WTC11 (cell line): ENCODE data around the gene ADCY3. TPM values are rescaled to one million over a fixed set of nuclear protein-coding genes. Genes with fewer than 3 reads are reported as not detected.
A peak's percentile ranks its signal among the peaks of the same experiment; 100 is the strongest.

Experiments used
- ATAC-seq: fragments of 200-7000 bp; cut with Tn5 transposase; 2 replicates; pipeline ENCODE4 v1.10.0; 2021; ENCODE audit warnings: mild to moderate bottlenecking, moderate library complexity
- CTCF ChIA-PET: fragments of 300-600 bp; sonication (Branson Sonifier 250); formaldehyde crosslinking; loops from one replicate; lab custom pipeline; 2021; ENCODE audit warnings: antibody characterized with exemption; lab: Charles Lee
- POLR2A ChIA-PET: fragments of 350-600 bp; sonication (Branson Sonifier 250); formaldehyde crosslinking; loops from one replicate; lab custom pipeline; 2021; ENCODE audit warnings: antibody characterized with exemption; lab: Charles Lee
- DNase-seq: peaks from one replicate; pipeline ENCODE4 v3.0.0; 2021; ENCODE audit warnings: low spot score
- H3K27ac Mint-ChIP-seq: 2 replicates; pipeline ENCODE4 v1.8.0; 2021; ENCODE audit warnings: mixed read lengths
- H3K27me3 Mint-ChIP-seq: 2 replicates; pipeline ENCODE4 v1.8.0; 2021; ENCODE audit warnings: low read depth, mild to moderate bottlenecking, moderate library complexity, mixed read lengths
- H3K36me3 Mint-ChIP-seq: 2 replicates; pipeline ENCODE4 v1.8.0; 2021; ENCODE audit warnings: mixed read lengths
- H3K4me1 Mint-ChIP-seq: 2 replicates; pipeline ENCODE4 v1.8.0; 2022; ENCODE audit warnings: mixed read lengths
- H3K4me3 Mint-ChIP-seq: 2 replicates; pipeline ENCODE4 v1.8.0; 2021; ENCODE audit warnings: mild to moderate bottlenecking, moderate library complexity, mixed read lengths
- H3K9me3 Mint-ChIP-seq: 2 replicates; pipeline ENCODE4 v1.8.0; 2021; ENCODE audit warnings: mixed read lengths
- AFF4 ChIP-seq: sonication (generic); formaldehyde crosslinking; IDR thresholded peaks from 2 replicates; pipeline ENCODE4 v1.8.1; 2023; ENCODE audit warnings: mild to moderate bottlenecking, missing genetic modification reagents, borderline replicate concordance
- ATF6 ChIP-seq: sonication (generic); formaldehyde crosslinking; IDR thresholded peaks from 2 replicates; pipeline ENCODE4 v1.8.1; 2023; ENCODE audit warnings: mild to moderate bottlenecking, missing genetic modification reagents
- CREM ChIP-seq: sonication (generic); formaldehyde crosslinking; IDR thresholded peaks from 2 replicates; pipeline ENCODE4 v1.8.1; 2022; ENCODE audit warnings: mild to moderate bottlenecking, missing genetic modification reagents, moderate library complexity
- E2F5 ChIP-seq: sonication (generic); formaldehyde crosslinking; IDR thresholded peaks from 2 replicates; pipeline ENCODE4 v1.8.1; 2022; ENCODE audit warnings: mild to moderate bottlenecking, moderate library complexity, missing genetic modification reagents
- ELF4 ChIP-seq: sonication (generic); formaldehyde crosslinking; IDR thresholded peaks from 2 replicates; pipeline ENCODE4 v1.8.1; 2022; ENCODE audit warnings: low read depth, mild to moderate bottlenecking, moderate library complexity, missing genetic modification reagents
- ESRRA ChIP-seq: sonication (generic); formaldehyde crosslinking; IDR thresholded peaks from 2 replicates; pipeline ENCODE4 v1.8.1; 2022; ENCODE audit warnings: mild to moderate bottlenecking, missing genetic modification reagents, borderline replicate concordance
- JAZF1 ChIP-seq: fragments of 250-450 bp; sonication (Bioruptor Pico); IDR thresholded peaks from 2 replicates; pipeline ENCODE4 v1.9.0; 2021; ENCODE audit warnings: moderate library complexity, mild to moderate bottlenecking, inconsistent platforms
- JUN ChIP-seq: sonication (generic); formaldehyde crosslinking; IDR thresholded peaks from 2 replicates; pipeline ENCODE4 v1.8.0; 2023; ENCODE audit warnings: mild to moderate bottlenecking, missing genetic modification reagents
- MAX ChIP-seq: sonication (generic); formaldehyde crosslinking; IDR thresholded peaks from 2 replicates; pipeline ENCODE4 v1.8.0; 2022; ENCODE audit warnings: mild to moderate bottlenecking, missing genetic modification reagents
- NR3C1 ChIP-seq: sonication (generic); formaldehyde crosslinking; conservative IDR thresholded peaks from 2 replicates; pipeline ENCODE4 v1.8.1; 2023; ENCODE audit warnings: low read depth, mild to moderate bottlenecking, missing genetic modification reagents
- SP1 ChIP-seq: sonication (generic); formaldehyde crosslinking; conservative IDR thresholded peaks from 2 replicates; pipeline ENCODE4 v1.8.1; 2022; ENCODE audit warnings: missing genetic modification reagents
- USF1 ChIP-seq: sonication (generic); formaldehyde crosslinking; IDR thresholded peaks from 2 replicates; pipeline ENCODE4 v1.8.0; 2022; ENCODE audit warnings: mild to moderate bottlenecking, missing genetic modification reagents
- USF2 ChIP-seq: sonication (generic); formaldehyde crosslinking; IDR thresholded peaks from 2 replicates; pipeline ENCODE4 v1.8.1; 2023; ENCODE audit warnings: mild to moderate bottlenecking, missing genetic modification reagents, moderate library complexity
- ZBTB21 ChIP-seq: sonication (generic); formaldehyde crosslinking; IDR thresholded peaks from 2 replicates; pipeline ENCODE4 v1.8.1; 2023; ENCODE audit warnings: mild to moderate bottlenecking, missing genetic modification reagents, borderline replicate concordance
- ZBTB43 ChIP-seq: sonication (generic); formaldehyde crosslinking; IDR thresholded peaks from 2 replicates; pipeline ENCODE4 v1.8.1; 2023; ENCODE audit warnings: mild to moderate bottlenecking, missing genetic modification reagents
- ZNF138 ChIP-seq: sonication (generic); formaldehyde crosslinking; conservative IDR thresholded peaks from 2 replicates; pipeline ENCODE4 v1.8.1; 2022; ENCODE audit warnings: mild to moderate bottlenecking, moderate library complexity, missing genetic modification reagents
- ZNF232 ChIP-seq: sonication (generic); formaldehyde crosslinking; IDR thresholded peaks from 2 replicates; pipeline ENCODE4 v1.8.0; 2022; ENCODE audit warnings: mild to moderate bottlenecking, missing genetic modification reagents
- ZNF423 ChIP-seq: fragments of 250-450 bp; sonication (Bioruptor Pico); IDR thresholded peaks from 2 replicates; pipeline ENCODE4 v2.1.2; 2022; ENCODE audit warnings: mild to moderate bottlenecking, moderate library complexity
- ZNF425 ChIP-seq: fragments of 250-450 bp; sonication (Bioruptor Pico); conservative IDR thresholded peaks from 2 replicates; pipeline ENCODE4 v1.9.0; 2021; ENCODE audit warnings: mild to moderate bottlenecking
- total RNA-seq: library from RNA; stranded (reverse); gene quantifications from 3 replicates; pipeline ENCODE4 v1.2.3, GENCODE V29; 2021

The ADCY3 gene
- total RNA-seq, 1 experiment from 2014 or later = 37.1 TPM

- H3K27ac Mint-ChIP-seq = no peak overlapping the region
- 0 out of 2 replicates have a peak, but pooled peaks have one; percentile 38 for TF ChIP-seq ZBTB43 (CRISPR knock-in tag)
- TF ChIP-seq ZNF423 (CRISPR knock-in tag) = no peak
- no peak for ATAC-seq
- ChIA-PET POLR2A (no interaction called here), CTCF (interaction anchor here (0.5 kb wide), 1 partner anchor 181 kb away, joined by 4 read pairs; no protein-coding TSS in a partner anchor)
- H3K36me3 Mint-ChIP-seq = no peaks in the 10 kb centered on the region
- H3K9me3 Mint-ChIP-seq = no peaks in the 10 kb centered on the region
- H3K27me3 Mint-ChIP-seq = peaks cover 3% of the 10 kb centered on the region; the same call in 1 of the 2 replicates
- no peak for DNase-seq
- H3K4me1 Mint-ChIP-seq = peaks cover 9% of the 10 kb centered on the region; the same call in 1 of the 2 replicates
- no peak overlapping the region for H3K4me3 Mint-ChIP-seq
Measured at GRCh38 chr2:24925815-24926214, 5.8 kb upstream of the ADCY3 start.

- Mint-ChIP-seq H3K4me3 (no peak overlapping the region), H3K27ac (no peak overlapping the region), H3K27me3 (peaks cover 3% of the 10 kb centered on the region; the same call in 1 of the 2 replicates), H3K36me3 (no peaks in the 10 kb centered on the region), H3K4me1 (peaks cover 6% of the 10 kb centered on the region; the same call in 1 of the 2 replicates), H3K9me3 (no peaks in the 10 kb centered on the region)
- ATAC-seq = no peak
- DNase-seq = peak; percentile 7
- CTCF ChIA-PET = interaction anchor here (0.5 kb wide), 1 partner anchor 200 kb away, joined by 8 read pairs; no protein-coding TSS in a partner anchor
- POLR2A ChIA-PET = no interaction called here
- no peak for TF ChIP-seq USF1 (CRISPR knock-in tag)
- no peak for TF ChIP-seq MAX (CRISPR knock-in tag)
- TF ChIP-seq E2F5 (CRISPR knock-in tag) = no peak
- TF ChIP-seq ELF4 (CRISPR knock-in tag) = no peak
- no peak for TF ChIP-seq ZNF425 (CRISPR knock-in tag)
- no peak for TF ChIP-seq JAZF1
Measured at GRCh38 chr2:24924732-24925131, 4.7 kb upstream of the ADCY3 start.

- CTCF ChIA-PET = interaction anchor here (0.5 kb wide), 1 partner anchor 200 kb away, joined by 8 read pairs; no protein-coding TSS in a partner anchor
- no peak overlapping the region for H3K27ac Mint-ChIP-seq
- TF ChIP-seq ZNF138 (CRISPR knock-in tag) = no peak
- TF ChIP-seq SP1 (CRISPR knock-in tag) = no peak
- TF ChIP-seq ZBTB21 (CRISPR knock-in tag) = no peak
- no peak for TF ChIP-seq NR3C1 (CRISPR knock-in tag)
- no peak for TF ChIP-seq CREM (CRISPR knock-in tag)
- TF ChIP-seq ATF6 (CRISPR knock-in tag) = no peak
- no peak for TF ChIP-seq ZNF232
- no peak for TF ChIP-seq AFF4
- no peak for TF ChIP-seq ESRRA (CRISPR knock-in tag)
- TF ChIP-seq JUN (CRISPR knock-in tag) = no peak
- TF ChIP-seq USF2 (CRISPR knock-in tag) = no peak
Measured at GRCh38 chr2:24924266-24924665, 4.2 kb upstream of the ADCY3 start.

More at GRCh38 chr2:24924266-24924665, 4.2 kb upstream of the ADCY3 start:
- Mint-ChIP-seq H3K4me3 (no peak overlapping the region), H3K27me3 (peaks cover 3% of the 10 kb centered on the region; the same call in 1 of the 2 replicates), H3K36me3 (no peaks in the 10 kb centered on the region), H3K9me3 (no peaks in the 10 kb centered on the region), H3K4me1 (peaks cover 8% of the 10 kb centered on the region)
- DNase-seq (peak; percentile 4), ATAC-seq (no peak)
- POLR2A ChIA-PET = no interaction called here
